Measurements from ENCODE around the gene AGAP1. TPM values are rescaled to one million over a fixed set of nuclear protein-coding genes. Genes with fewer than 3 reads are reported as not detected.

Gene AGAP1
- total RNA-seq, 1 experiment from 2014 or later: 56.4 TPM

DNA sequence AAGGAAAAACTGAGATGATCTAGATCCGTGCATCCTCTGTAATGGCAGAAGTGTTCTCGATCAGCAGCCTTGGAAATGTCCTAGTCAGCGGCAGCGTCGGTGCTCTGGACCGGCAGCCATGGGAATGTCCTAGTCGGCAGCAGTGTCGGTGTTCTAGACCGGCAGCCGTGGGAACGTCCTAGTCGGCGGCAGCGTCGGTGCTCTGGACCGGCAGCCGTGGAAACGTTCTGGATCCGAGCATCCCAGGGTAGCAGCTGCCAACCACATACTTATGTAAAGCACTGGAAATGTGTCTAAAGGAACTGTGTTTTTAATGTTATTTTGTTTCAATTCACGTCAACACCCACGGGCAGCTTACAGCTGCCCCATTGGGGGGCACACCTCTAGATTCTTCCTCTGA is 615.6 kb downstream of the AGAP1 start:
- Mint-ChIP-seq H3K27ac (ENCODE audit: unreplicated experiment) (no peak overlapping the region), H3K4me3 (ENCODE audit: low read depth, unreplicated experiment) (no peak overlapping the region), H3K9me3 (ENCODE audit: low read depth, unreplicated experiment) (no peaks in the 10 kb centered on the region), H3K4me1 (ENCODE audit: low read depth, unreplicated experiment) (peaks cover 11% of the 10 kb centered on the region), H3K36me3 (ENCODE audit: insufficient read depth, unreplicated experiment) (no peaks in the 10 kb centered on the region), H3K27me3 (ENCODE audit: unreplicated experiment) (no peaks in the 10 kb centered on the region)
- BruUV-seq (replicated peaks): no TSS peak
- intact Hi-C loops (cut with micrococcal nuclease; ENCODE audit: unreplicated experiment): no loop called here
- TF ChIP-seq, protein P1, sequence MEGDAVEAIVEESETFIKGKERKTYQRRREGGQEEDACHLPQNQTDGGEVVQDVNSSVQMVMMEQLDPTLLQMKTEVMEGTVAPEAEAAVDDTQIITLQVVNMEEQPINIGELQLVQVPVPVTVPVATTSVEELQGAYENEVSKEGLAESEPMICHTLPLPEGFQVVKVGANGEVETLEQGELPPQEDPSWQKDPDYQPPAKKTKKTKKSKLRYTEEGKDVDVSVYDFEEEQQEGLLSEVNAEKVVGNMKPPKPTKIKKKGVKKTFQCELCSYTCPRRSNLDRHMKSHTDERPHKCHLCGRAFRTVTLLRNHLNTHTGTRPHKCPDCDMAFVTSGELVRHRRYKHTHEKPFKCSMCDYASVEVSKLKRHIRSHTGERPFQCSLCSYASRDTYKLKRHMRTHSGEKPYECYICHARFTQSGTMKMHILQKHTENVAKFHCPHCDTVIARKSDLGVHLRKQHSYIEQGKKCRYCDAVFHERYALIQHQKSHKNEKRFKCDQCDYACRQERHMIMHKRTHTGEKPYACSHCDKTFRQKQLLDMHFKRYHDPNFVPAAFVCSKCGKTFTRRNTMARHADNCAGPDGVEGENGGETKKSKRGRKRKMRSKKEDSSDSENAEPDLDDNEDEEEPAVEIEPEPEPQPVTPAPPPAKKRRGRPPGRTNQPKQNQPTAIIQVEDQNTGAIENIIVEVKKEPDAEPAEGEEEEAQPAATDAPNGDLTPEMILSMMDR (IDR thresholded peaks at IDR 0.05; ENCODE audit: unreplicated experiment): no peak
- no peak for DNase-seq
- CTCF ChIA-PET: no interaction called here

DNA sequence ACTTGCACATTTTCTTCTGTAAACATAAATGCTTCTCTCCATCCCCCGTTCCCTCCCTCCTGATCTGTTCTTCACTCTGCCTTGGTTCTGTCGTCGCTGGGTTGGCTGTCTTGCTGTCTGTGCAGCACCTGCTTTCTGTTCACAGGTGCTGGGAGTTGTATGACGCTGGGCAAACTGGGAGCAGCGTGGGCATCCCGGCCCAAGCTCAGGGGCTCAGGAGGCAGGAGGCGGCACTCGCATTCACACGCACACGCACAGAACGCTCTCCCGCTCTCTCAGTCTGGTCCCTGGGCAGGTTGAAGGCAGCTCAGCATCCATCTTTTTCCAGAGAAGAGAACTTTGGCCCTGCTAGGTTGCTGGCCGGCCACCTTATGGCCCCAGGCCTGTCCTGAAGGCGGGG is 618.6 kb downstream of the AGAP1 start:
- CTCF ChIA-PET: no interaction called here
- no peaks in the 10 kb centered on the region for H3K27me3 Mint-ChIP-seq (ENCODE audit: unreplicated experiment)
- H3K9me3 Mint-ChIP-seq (ENCODE audit: low read depth, unreplicated experiment): no peaks in the 10 kb centered on the region
- DNase-seq: no peak
- TF ChIP-seq, protein P1 (IDR thresholded peaks at IDR 0.05; ENCODE audit: unreplicated experiment): no peak
- peaks cover 20% of the 10 kb centered on the region for H3K4me1 Mint-ChIP-seq (ENCODE audit: low read depth, unreplicated experiment)
- intact Hi-C loops (cut with micrococcal nuclease; ENCODE audit: unreplicated experiment): no loop called here
- no peaks in the 10 kb centered on the region for H3K36me3 Mint-ChIP-seq (ENCODE audit: insufficient read depth, unreplicated experiment)
- no peak overlapping the region for H3K27ac Mint-ChIP-seq (ENCODE audit: unreplicated experiment)
- H3K4me3 Mint-ChIP-seq (ENCODE audit: low read depth, unreplicated experiment): no peak overlapping the region
- no TSS peak for BruUV-seq (replicated peaks)

DNA sequence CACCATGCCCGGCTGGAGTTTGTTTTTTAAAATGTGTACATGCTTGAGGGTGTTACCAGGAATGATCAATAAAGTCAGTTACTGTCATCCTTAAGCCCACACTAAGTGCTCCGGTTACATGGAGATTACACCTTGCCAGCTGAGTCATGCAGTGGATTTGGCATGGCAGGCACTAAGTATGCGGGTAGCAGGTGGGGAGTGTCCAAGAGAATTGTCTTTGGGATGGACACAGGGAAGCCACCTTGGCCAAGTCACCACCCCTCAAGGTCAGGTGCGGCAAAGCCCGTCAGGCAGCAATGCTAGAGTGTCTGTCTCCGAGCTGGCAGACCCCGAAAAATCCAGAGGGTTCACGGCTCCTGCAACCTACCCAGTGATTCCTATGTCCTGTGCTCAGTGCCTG is 619.6 kb downstream of the AGAP1 start:
- TF ChIP-seq, protein P1 (IDR thresholded peaks at IDR 0.05; ENCODE audit: unreplicated experiment): no peak
- no TSS peak for BruUV-seq (replicated peaks)
- Mint-ChIP-seq H3K4me3 (ENCODE audit: low read depth, unreplicated experiment) (no peak overlapping the region), H3K4me1 (ENCODE audit: low read depth, unreplicated experiment) (peaks cover 29% of the 10 kb centered on the region), H3K9me3 (ENCODE audit: low read depth, unreplicated experiment) (no peaks in the 10 kb centered on the region), H3K27me3 (ENCODE audit: unreplicated experiment) (no peaks in the 10 kb centered on the region), H3K27ac (ENCODE audit: unreplicated experiment) (no peak overlapping the region), H3K36me3 (ENCODE audit: insufficient read depth, unreplicated experiment) (peaks cover 2% of the 10 kb centered on the region)
- no peak for DNase-seq
- CTCF ChIA-PET: no interaction called here
- intact Hi-C loops (cut with micrococcal nuclease; ENCODE audit: unreplicated experiment): no loop called here

DNA sequence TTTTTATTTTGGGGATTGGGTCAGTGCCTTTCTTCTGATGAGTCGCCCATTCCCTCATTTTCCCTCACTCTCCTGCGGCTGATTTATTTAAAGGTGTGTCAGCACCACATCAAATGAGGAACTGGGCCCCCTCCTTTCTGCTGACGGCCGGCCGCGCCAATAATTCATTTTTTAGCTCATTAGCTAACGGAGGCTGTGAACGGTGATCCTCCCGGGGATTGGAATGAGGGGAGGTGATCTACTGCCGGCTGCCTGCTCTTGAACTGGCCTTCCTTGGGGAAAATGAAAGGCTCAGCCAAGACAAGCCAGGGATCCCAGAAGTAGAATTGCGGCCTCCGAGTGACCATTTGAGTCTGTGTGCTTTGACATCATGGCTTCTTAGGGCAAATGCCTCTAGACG is 620.1 kb downstream of the AGAP1 start:
- Mint-ChIP-seq H3K4me1 (ENCODE audit: low read depth, unreplicated experiment) (peaks cover 29% of the 10 kb centered on the region), H3K27ac (ENCODE audit: unreplicated experiment) (no peak overlapping the region), H3K36me3 (ENCODE audit: insufficient read depth, unreplicated experiment) (peaks cover 7% of the 10 kb centered on the region), H3K4me3 (ENCODE audit: low read depth, unreplicated experiment) (no peak overlapping the region), H3K27me3 (ENCODE audit: unreplicated experiment) (no peaks in the 10 kb centered on the region), H3K9me3 (ENCODE audit: low read depth, unreplicated experiment) (no peaks in the 10 kb centered on the region)
- intact Hi-C loops (cut with micrococcal nuclease; ENCODE audit: unreplicated experiment): no loop called here
- TF ChIP-seq, protein P1 (IDR thresholded peaks at IDR 0.05; ENCODE audit: unreplicated experiment): no peak
- CTCF ChIA-PET: no interaction called here
- DNase-seq: no peak
- BruUV-seq (replicated peaks): no TSS peak

DNA sequence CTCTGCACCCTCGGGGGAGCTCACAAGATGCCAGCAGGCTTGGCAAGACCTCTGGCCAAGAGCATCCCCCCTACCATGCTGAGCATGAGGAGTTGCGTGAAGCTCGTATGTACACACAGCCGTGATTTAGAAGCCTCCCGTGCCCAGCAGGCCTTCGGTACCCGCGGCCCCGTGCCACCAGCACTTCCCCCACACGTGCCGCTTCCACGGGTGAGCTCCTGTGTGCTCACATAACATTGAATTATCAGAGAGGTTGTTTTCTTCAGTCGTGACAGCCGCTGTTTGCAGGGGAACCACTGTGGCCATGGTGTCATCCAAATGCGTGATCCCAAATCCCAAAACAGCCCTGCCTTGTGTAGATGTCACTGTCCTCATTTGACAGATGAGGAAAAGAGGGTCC is 621.1 kb downstream of the AGAP1 start:
- Mint-ChIP-seq H3K9me3 (ENCODE audit: low read depth, unreplicated experiment) (no peaks in the 10 kb centered on the region), H3K27ac (ENCODE audit: unreplicated experiment) (no peak overlapping the region), H3K4me3 (ENCODE audit: low read depth, unreplicated experiment) (no peak overlapping the region), H3K27me3 (ENCODE audit: unreplicated experiment) (no peaks in the 10 kb centered on the region), H3K4me1 (ENCODE audit: low read depth, unreplicated experiment) (peaks cover 29% of the 10 kb centered on the region), H3K36me3 (ENCODE audit: insufficient read depth, unreplicated experiment) (peaks cover 8% of the 10 kb centered on the region)
- intact Hi-C loops (cut with micrococcal nuclease; ENCODE audit: unreplicated experiment): no loop called here
- no peak for DNase-seq
- TF ChIP-seq, protein P1 (IDR thresholded peaks at IDR 0.05; ENCODE audit: unreplicated experiment): no peak
- CTCF ChIA-PET: no interaction called here
- no TSS peak for BruUV-seq (replicated peaks)

Measured in Calu3 (cell line).